ENCODE data around the gene PTPRB. TPM values are rescaled to one million over a fixed set of nuclear protein-coding genes. Genes with fewer than 3 reads are reported as not detected.

The PTPRB gene
- total RNA-seq (10 to 100 TPM; 26.6 to 51.8 (median 39.2) TPM), polyA plus RNA-seq (14.3 TPM)
- long read RNA-seq, donor 1, partial matches to known transcripts, result 15 of 24 reads
- long read RNA-seq, donor 1, other reads (novel, unspliced or antisense), result 8 of 24 reads
- long read RNA-seq, donor 2, partial matches to known transcripts, result 3 of 4 reads
- long read RNA-seq, donor 2, other reads (novel, unspliced or antisense), result 1 of 4 reads
- long read RNA-seq, donor 3, partial matches to known transcripts, result 25 of 53 reads
- long read RNA-seq, donor 3, other reads (novel, unspliced or antisense), result 24 of 53 reads
- long read RNA-seq, donor 4, partial matches to known transcripts, result 0 of 1 reads
- long read RNA-seq, donor 4, other reads (novel, unspliced or antisense), result 1 of 1 reads

DNA sequence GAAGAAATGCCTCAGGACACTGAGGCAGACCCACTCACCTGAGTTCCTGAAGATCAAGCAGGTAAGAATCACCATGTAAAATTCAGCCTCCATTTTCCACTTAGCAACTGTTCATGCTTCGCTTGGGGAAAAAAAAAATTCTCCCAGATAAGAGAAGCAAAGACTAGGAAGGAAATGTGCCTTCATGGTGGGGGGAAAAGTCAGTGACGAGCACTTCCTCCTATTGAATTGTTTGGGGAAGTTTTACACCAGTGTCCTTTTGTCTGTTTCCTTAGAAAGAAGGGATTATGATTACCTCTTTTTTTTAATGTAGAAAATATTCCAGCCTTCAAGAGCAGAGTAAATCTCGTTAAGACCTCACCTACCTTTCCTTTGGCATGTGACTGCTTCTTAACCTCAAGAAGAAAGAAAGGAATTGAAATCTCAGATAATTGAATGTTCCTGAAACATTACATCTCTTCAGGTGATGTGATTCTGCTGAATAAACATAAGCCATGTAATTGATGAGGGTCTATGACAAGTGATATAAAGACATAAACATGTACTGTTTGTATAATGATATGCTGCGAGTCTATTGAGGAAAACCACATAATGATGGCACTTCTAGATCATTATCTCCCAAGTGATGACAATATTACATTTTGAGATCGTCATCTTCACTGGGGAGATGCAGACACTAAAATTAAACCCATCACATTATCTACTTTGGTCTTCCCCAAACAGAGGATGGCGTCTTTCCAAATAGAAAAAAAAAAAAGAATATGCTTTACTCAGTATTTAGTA is at the start of gene PTPRB:
Gene PTPRB, minus strand, starts transcription at position 127 of the 783 bp plus-strand sequence. Its CDS starts 34 bp downstream, at position 93.
- peak; percentile 45 to 85 for ATAC-seq
- H3K27ac ChIP-seq (ENCODE audit: low read length), result peak within 1 kb of the TSS; percentile 92

DNA sequence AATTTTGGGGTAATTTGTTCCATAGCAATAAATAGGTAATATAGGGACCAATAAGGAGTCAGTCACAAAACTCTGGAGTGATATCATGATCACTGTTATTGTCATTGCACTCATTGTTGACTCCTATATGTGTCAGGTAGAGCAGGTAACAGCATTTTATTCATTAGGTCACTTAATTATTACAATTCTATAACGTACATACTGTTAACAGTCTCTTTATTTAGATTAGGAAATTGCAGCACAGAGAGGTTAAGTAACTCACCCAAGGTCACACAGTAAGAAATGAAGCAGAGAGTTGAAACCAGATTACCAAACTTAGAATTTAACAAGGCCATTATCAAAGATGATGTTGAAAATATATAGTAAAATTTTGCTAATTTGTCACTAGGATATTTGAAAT is 49.7 kb upstream of the PTPRB start:
- 74% methylated on average over 1 of the region's 1 CpG for WGBS
- Histone ChIP-seq H3K9me3 (ENCODE audit: control insufficient read depth, low read length) (no peaks in the 10 kb centered on the region), H3K27me3 (ENCODE audit: control insufficient read depth, insufficient read depth) (peaks cover 2% of the 10 kb centered on the region), H3K4me1 (ENCODE audit: control insufficient read depth, insufficient read depth, low read length) (no peaks in the 10 kb centered on the region), H3K27ac (ENCODE audit: low read length) (no peak overlapping the region), H3K4me3 (ENCODE audit: low read length) (no peak overlapping the region)
- ATAC-seq (no peak), DNase-seq (no peak)
- intact Hi-C loops (cut with DNase I), result no loop called here

More for the DNA sequence above, at the start of gene PTPRB:
- intact Hi-C loops (cut with DNase I), result no loop called here
- no peaks in the 10 kb centered on the region for H3K27me3 ChIP-seq (ENCODE audit: control insufficient read depth, insufficient read depth)
- H3K4me3 ChIP-seq (ENCODE audit: low read length), result peak within 1 kb of the TSS; percentile 79
- no peak for DNase-seq
- H3K9me3 ChIP-seq (ENCODE audit: control insufficient read depth, low read length), result no peaks in the 10 kb centered on the region
- no peaks in the 10 kb centered on the region for H3K4me1 ChIP-seq (ENCODE audit: control insufficient read depth, insufficient read depth, low read length)
- 47% methylated on average over 6 of the region's 6 CpGs for WGBS

DNA sequence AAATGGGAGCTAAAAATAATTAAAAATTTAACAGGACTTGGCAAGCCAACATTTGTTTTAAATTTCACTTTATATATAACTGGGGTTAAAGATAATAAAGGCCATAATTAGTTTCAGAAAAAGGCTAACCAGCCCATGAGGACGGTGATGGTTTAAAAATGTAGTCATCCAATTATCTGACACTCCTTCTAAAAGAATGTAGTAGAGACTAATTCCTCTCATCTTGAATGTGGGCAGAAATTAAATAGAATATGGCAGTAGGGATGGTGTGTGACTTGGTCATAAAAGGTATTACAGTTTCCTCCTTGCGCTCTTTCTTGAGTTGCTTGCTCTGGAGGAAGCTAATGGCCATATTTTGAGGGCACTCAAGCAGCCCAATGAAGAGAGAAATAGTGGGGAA is 49.1 kb upstream of the PTPRB start:
- DNase-seq (no peak), ATAC-seq (no peak)
- H3K4me1 ChIP-seq (ENCODE audit: control insufficient read depth, insufficient read depth, low read length), result no peaks in the 10 kb centered on the region
- H3K27ac ChIP-seq (ENCODE audit: low read length), result no peak overlapping the region
- H3K27me3 ChIP-seq (ENCODE audit: control insufficient read depth, insufficient read depth), result peaks cover 2% of the 10 kb centered on the region
- no peaks in the 10 kb centered on the region for H3K9me3 ChIP-seq (ENCODE audit: control insufficient read depth, low read length)
- no peak overlapping the region for H3K4me3 ChIP-seq (ENCODE audit: low read length)
- 88% methylated on average over 2 of the region's 2 CpGs for WGBS
- intact Hi-C loops (cut with DNase I), result no loop called here

- DNase-seq, result no peak
- Histone ChIP-seq H3K4me3 (ENCODE audit: low read length) (no peak overlapping the region), H3K4me1 (ENCODE audit: control insufficient read depth, insufficient read depth, low read length) (no peaks in the 10 kb centered on the region), H3K27ac (ENCODE audit: low read length) (no peak overlapping the region), H3K9me3 (ENCODE audit: control insufficient read depth, low read length) (no peaks in the 10 kb centered on the region), H3K27me3 (ENCODE audit: control insufficient read depth, insufficient read depth) (no peaks in the 10 kb centered on the region)
- ATAC-seq, result no peak
- 83% methylated on average over 3 of the region's 3 CpGs for WGBS
- intact Hi-C loops (cut with DNase I), result no loop called here
These were observed 46.7 kb upstream of the PTPRB start for GRCh38 chr12:70683976-70684375.

- intact Hi-C loops (cut with DNase I), result no loop called here
- H3K4me3 ChIP-seq (ENCODE audit: low read length), result no peak overlapping the region
- no peak for ATAC-seq
- H3K9me3 ChIP-seq (ENCODE audit: control insufficient read depth, low read length), result no peaks in the 10 kb centered on the region
- 89% methylated on average over 5 of the region's 5 CpGs for WGBS
- no peak overlapping the region for H3K27ac ChIP-seq (ENCODE audit: low read length)
- no peaks in the 10 kb centered on the region for H3K27me3 ChIP-seq (ENCODE audit: control insufficient read depth, insufficient read depth)
- H3K4me1 ChIP-seq (ENCODE audit: control insufficient read depth, insufficient read depth, low read length), result no peaks in the 10 kb centered on the region
- no peak for DNase-seq
These were observed 34.5 kb upstream of the PTPRB start for GRCh38 chr12:70671698-70672097.

- no peak overlapping the region for H3K27ac ChIP-seq (ENCODE audit: low read length)
- intact Hi-C loops (cut with DNase I), result no loop called here
- no peak for ATAC-seq
- DNase-seq, result no peak
- no peaks in the 10 kb centered on the region for H3K27me3 ChIP-seq (ENCODE audit: control insufficient read depth, insufficient read depth)
- no peaks in the 10 kb centered on the region for H3K9me3 ChIP-seq (ENCODE audit: control insufficient read depth, low read length)
- WGBS, result 57% methylated on average over 3 of the region's 3 CpGs
- H3K4me3 ChIP-seq (ENCODE audit: low read length), result no peak overlapping the region
- H3K4me1 ChIP-seq (ENCODE audit: control insufficient read depth, insufficient read depth, low read length), result no peaks in the 10 kb centered on the region
These were observed 33.7 kb upstream of the PTPRB start for GRCh38 chr12:70670948-70671347.

GRCh38 chr12:70667253-70667652 is 30.0 kb upstream of the PTPRB start:
- no peak for DNase-seq
- Histone ChIP-seq H3K4me1 (ENCODE audit: control insufficient read depth, insufficient read depth, low read length) (no peaks in the 10 kb centered on the region), H3K4me3 (ENCODE audit: low read length) (no peak overlapping the region), H3K9me3 (ENCODE audit: control insufficient read depth, low read length) (no peaks in the 10 kb centered on the region), H3K27me3 (ENCODE audit: control insufficient read depth, insufficient read depth) (no peaks in the 10 kb centered on the region), H3K27ac (ENCODE audit: low read length) (no peak overlapping the region)
- 96% methylated on average over 2 of the region's 2 CpGs for WGBS
- intact Hi-C loops (cut with DNase I), result no loop called here
- ATAC-seq, result no peak

DNA sequence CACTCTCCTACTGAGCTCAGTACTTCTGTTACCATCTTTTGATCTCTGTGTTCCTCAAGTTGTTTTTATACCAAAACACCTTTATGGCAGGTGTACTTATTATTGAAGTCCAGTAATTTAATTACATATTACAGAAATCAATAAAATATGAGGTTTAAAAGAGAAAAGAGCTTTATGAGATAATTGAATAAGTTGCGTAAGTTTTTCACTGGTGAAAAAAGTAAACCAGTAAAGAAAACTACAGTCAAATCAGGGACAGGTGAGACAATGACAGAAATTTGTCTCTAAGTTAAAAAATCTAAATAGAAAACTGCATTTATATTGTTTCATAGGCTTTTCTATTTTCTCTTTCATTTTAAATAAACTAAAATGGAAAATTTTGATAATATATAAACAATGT is 29.1 kb upstream of the PTPRB start:
- ATAC-seq, result no peak
- Histone ChIP-seq H3K27ac (ENCODE audit: low read length) (no peak overlapping the region), H3K4me3 (ENCODE audit: low read length) (no peak overlapping the region), H3K27me3 (ENCODE audit: control insufficient read depth, insufficient read depth) (no peaks in the 10 kb centered on the region), H3K9me3 (ENCODE audit: control insufficient read depth, low read length) (no peaks in the 10 kb centered on the region), H3K4me1 (ENCODE audit: control insufficient read depth, insufficient read depth, low read length) (no peaks in the 10 kb centered on the region)
- WGBS, result 98% methylated on average over 1 of the region's 1 CpG
- intact Hi-C loops (cut with DNase I), result no loop called here
- no peak for DNase-seq

GRCh38 chr12:70664465-70664881 is 27.2 kb upstream of the PTPRB start:
- WGBS, result 29% methylated on average over 7 of the region's 7 CpGs
- no peak for DNase-seq
- intact Hi-C loops (cut with DNase I), result no loop called here
- ATAC-seq, result peak; percentile 29 to 69
- Histone ChIP-seq H3K9me3 (ENCODE audit: control insufficient read depth, low read length) (no peaks in the 10 kb centered on the region), H3K4me1 (ENCODE audit: control insufficient read depth, insufficient read depth, low read length) (no peaks in the 10 kb centered on the region), H3K27me3 (ENCODE audit: control insufficient read depth, insufficient read depth) (no peaks in the 10 kb centered on the region), H3K27ac (ENCODE audit: low read length) (peak overlapping the region; percentile 36), H3K4me3 (ENCODE audit: low read length) (peak overlapping the region; percentile 13)

DNA sequence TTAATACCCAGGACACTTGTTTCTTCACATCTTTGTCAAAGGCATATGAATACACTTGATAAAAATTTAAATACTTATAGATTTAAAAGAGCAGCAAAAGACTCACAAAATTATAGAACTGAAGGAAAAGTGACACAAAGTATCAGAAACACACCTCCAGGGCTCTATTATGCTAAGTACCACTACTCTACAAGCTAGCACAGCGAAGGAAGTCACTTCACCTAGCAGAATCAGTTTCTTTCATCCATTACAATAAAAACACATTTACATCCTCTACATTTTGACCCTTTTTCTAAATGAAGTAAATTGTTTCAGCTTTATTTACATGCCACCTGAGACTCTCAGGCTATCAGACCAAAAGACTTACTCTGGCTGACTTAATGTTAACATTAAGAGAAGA is 26.6 kb upstream of the PTPRB start:
- H3K9me3 ChIP-seq (ENCODE audit: control insufficient read depth, low read length), result no peaks in the 10 kb centered on the region
- H3K4me3 ChIP-seq (ENCODE audit: low read length), result peak overlapping the region; percentile 13
- DNase-seq (no peak), ATAC-seq (no peak)
- WGBS, result 84% methylated on average over 1 of the region's 1 CpG
- H3K27me3 ChIP-seq (ENCODE audit: control insufficient read depth, insufficient read depth), result no peaks in the 10 kb centered on the region
- no peaks in the 10 kb centered on the region for H3K4me1 ChIP-seq (ENCODE audit: control insufficient read depth, insufficient read depth, low read length)
- H3K27ac ChIP-seq (ENCODE audit: low read length), result no peak overlapping the region
- intact Hi-C loops (cut with DNase I), result no loop called here

- WGBS, result 47% methylated on average over 8 of the region's 8 CpGs
- no peak for DNase-seq
- Histone ChIP-seq H3K4me1 (ENCODE audit: control insufficient read depth, insufficient read depth, low read length) (no peaks in the 10 kb centered on the region), H3K27ac (ENCODE audit: low read length) (no peak overlapping the region), H3K4me3 (ENCODE audit: low read length) (no peak overlapping the region), H3K9me3 (ENCODE audit: control insufficient read depth, low read length) (no peaks in the 10 kb centered on the region), H3K27me3 (ENCODE audit: control insufficient read depth, insufficient read depth) (no peaks in the 10 kb centered on the region)
- no peak for ATAC-seq
- intact Hi-C loops (cut with DNase I), result no loop called here
These were observed 24.4 kb upstream of the PTPRB start for GRCh38 chr12:70661466-70662161.
